Activated CD8-positive, alpha-beta memory T cell treated with anti-CD3 and anti-CD28 coated beads, Interleukin-2, amount 50 U/mL, for 24 hours (primary cell): ENCODE measurements around the gene TSC22D2.
"Not testable (repeated sequence)": the region's sequence is repeated elsewhere in the genome, so short reads cannot be mapped to it uniquely, and the experiment has no call there.

Experiments used
- DNase-seq: peaks from one replicate; pipeline ENCODE4 v3.0.0-alpha.2; 2020; ENCODE audit errors: extremely low read depth

Gene TSC22D2

GRCh38 chr3:150484410-150484809 lies 76.3 kb downstream of the TSC22D2 start:
- DNase-seq = no peak

- DNase-seq = no peak
Measured at GRCh38 chr3:150488867-150489266, 80.8 kb downstream of the TSC22D2 start.

- DNase-seq = no peak
Measured at GRCh38 chr3:150490277-150490986, 82.3 kb downstream of the TSC22D2 start.

- DNase-seq = no peak
Measured at GRCh38 chr3:150494411-150494977, 86.4 kb downstream of the TSC22D2 start.

- no peak for DNase-seq
Measured at GRCh38 chr3:150495149-150495548, 87.1 kb downstream of the TSC22D2 start.

- DNase-seq = no peak
Measured at GRCh38 chr3:150495563-150496168, 87.6 kb downstream of the TSC22D2 start.

GRCh38 chr3:150497956-150498355 lies 89.9 kb downstream of the TSC22D2 start:
- DNase-seq = no peak

- DNase-seq = not testable (repeated sequence)
Measured at GRCh38 chr3:150500960-150501359, 92.9 kb downstream of the TSC22D2 start.

GRCh38 chr3:150503402-150504099 lies 95.5 kb downstream of the TSC22D2 start:
- no peak for DNase-seq

GRCh38 chr3:150504483-150504882 lies 96.4 kb downstream of the TSC22D2 start:
- DNase-seq = no peak

- DNase-seq = no peak
Measured at GRCh38 chr3:150508401-150508800, 100.3 kb downstream of the TSC22D2 start.

GRCh38 chr3:150509780-150510179 lies 101.7 kb downstream of the TSC22D2 start:
- DNase-seq = no peak

- DNase-seq = no peak
Measured at GRCh38 chr3:150511122-150511821, 103.2 kb downstream of the TSC22D2 start.

GRCh38 chr3:150515210-150515609 lies 107.1 kb downstream of the TSC22D2 start:
- DNase-seq = no peak
